HL-60 (cell line): ENCODE measurements around the gene PIGR.

Experiments
- DNase-seq, 2 experiments: peaks; one replicate each; pipeline ENCODE4 v3.0.0-alpha.2; 2010 to 2020; ENCODE audit warnings: low read depth in 1 of 2, low spot score in 1 of 2
- H3K27ac ChIP-seq: fragments of 250-450 bp; sonication (Bioruptor Pico); replicated peaks from 2 replicates; pipeline ENCODE4 v1.5.1; 2020; ENCODE audit warnings: mild to moderate bottlenecking, moderate library complexity
- H3K27me3 ChIP-seq: fragments of 250-450 bp; sonication (Bioruptor Pico); 2 replicates; pipeline ENCODE4 v1.5.1; 2021; ENCODE audit warnings: mild to moderate bottlenecking, moderate library complexity; ENCODE audit not compliant: insufficient read depth, poor library complexity, severe bottlenecking
- H3K4me3 ChIP-seq: replicated peaks from 2 replicates; pipeline ENCODE4 v1.5.1; 2011; ENCODE audit warnings: mild to moderate bottlenecking, control low read depth, low read length; ENCODE audit not compliant: insufficient read depth
- GABPA ChIP-seq: IDR thresholded peaks from 2 replicates; pipeline ENCODE4 v1.6.1; 2012; ENCODE audit warnings: low read depth
- POLR2AphosphoS5 ChIP-seq: IDR thresholded peaks from 2 replicates; pipeline ENCODE4 v1.6.1; 2012; ENCODE audit warnings: low read depth
- SPI1 ChIP-seq: IDR thresholded peaks from 2 replicates; pipeline ENCODE4 v1.6.1; 2012; ENCODE audit warnings: low read depth, mild to moderate bottlenecking, borderline replicate concordance
- TF ChIP-seq, protein P1 (sequence below): IDR thresholded peaks from 2 replicates; pipeline ENCODE4 v1.6.1; 2012; ENCODE audit warnings: low read depth; ENCODE audit not compliant: insufficient replicate concordance
- TF ChIP-seq, protein P2 (sequence below): IDR thresholded peaks from one replicate; pipeline ENCODE4 v1.5.1; 2011; ENCODE audit warnings: low read length, control low read depth, inconsistent platforms; ENCODE audit not compliant: insufficient read depth

The PIGR gene

DNA sequence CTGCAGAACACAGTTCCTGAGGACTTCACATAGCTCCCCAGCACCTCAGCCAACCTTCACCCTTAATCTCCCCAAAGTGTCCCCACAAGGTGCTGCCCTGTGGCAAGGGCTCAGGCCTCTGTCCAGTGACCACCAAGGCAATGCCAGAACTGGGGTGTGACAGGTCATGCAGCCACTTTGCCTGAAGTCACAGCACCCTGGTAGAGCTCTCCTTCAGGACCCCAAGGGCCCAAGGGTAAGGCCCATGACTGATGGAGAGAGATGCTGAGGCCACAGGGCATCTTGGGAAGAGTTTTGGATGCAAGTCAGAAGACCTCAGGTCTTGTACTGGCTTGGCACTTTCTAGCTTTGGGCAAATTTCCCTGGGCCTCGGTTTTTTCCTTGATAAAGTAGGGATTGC lies 23.7 kb downstream of the PIGR start:
- H3K27ac ChIP-seq: peak overlapping the region; percentile 65
- no peak overlapping the region for H3K4me3 ChIP-seq

DNA sequence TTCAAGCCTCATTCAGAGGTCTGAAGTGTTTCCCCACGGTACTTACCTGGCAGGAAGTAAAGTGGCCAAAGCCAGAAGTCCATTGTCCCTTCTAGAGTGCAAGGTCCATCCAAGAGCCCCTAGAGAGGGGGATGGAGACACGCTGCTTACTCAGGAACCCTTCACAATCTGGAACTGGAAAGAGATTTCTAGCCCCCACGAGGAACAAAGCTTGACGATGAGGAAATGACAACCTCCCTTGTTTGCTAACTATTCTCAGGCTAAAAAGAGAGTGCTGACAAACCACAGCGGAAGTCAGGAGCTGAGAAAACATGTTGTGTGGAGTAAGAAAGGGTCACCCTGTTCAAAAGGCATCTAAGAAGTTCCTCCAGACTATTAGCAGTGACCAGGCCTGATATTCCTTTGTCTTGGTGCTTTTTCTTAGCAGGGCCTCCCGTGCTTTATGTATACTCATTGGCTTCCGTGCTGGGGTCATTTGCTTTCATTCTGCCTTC lies 24.4 kb downstream of the PIGR start, which contains the start of gene FCMR:
Gene FCMR, minus strand, starts transcription at position 170 of the 494 bp plus-strand sequence. Its CDS starts 87 bp downstream, at position 83.
- DNase-seq: peak in 1 of 2 experiments; percentile 86
- 0 out of 2 replicates have a peak, but pooled peaks have one; percentile 27 for TF ChIP-seq POLR2AphosphoS5
- TF ChIP-seq, protein P1, sequence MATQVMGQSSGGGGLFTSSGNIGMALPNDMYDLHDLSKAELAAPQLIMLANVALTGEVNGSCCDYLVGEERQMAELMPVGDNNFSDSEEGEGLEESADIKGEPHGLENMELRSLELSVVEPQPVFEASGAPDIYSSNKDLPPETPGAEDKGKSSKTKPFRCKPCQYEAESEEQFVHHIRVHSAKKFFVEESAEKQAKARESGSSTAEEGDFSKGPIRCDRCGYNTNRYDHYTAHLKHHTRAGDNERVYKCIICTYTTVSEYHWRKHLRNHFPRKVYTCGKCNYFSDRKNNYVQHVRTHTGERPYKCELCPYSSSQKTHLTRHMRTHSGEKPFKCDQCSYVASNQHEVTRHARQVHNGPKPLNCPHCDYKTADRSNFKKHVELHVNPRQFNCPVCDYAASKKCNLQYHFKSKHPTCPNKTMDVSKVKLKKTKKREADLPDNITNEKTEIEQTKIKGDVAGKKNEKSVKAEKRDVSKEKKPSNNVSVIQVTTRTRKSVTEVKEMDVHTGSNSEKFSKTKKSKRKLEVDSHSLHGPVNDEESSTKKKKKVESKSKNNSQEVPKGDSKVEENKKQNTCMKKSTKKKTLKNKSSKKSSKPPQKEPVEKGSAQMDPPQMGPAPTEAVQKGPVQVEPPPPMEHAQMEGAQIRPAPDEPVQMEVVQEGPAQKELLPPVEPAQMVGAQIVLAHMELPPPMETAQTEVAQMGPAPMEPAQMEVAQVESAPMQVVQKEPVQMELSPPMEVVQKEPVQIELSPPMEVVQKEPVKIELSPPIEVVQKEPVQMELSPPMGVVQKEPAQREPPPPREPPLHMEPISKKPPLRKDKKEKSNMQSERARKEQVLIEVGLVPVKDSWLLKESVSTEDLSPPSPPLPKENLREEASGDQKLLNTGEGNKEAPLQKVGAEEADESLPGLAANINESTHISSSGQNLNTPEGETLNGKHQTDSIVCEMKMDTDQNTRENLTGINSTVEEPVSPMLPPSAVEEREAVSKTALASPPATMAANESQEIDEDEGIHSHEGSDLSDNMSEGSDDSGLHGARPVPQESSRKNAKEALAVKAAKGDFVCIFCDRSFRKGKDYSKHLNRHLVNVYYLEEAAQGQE: no peak
- peak; percentile 65; the same call in 1 of the 2 replicates for TF ChIP-seq SPI1
- Histone ChIP-seq H3K27ac (peak within 1 kb of the TSS; percentile 65), H3K27me3 (no peaks in the 10 kb centered on the region), H3K4me3 (no peak within 1 kb of the TSS)

More for the DNA sequence above, 23.7 kb downstream of the PIGR start:
- DNase-seq: no peak
- H3K27me3 ChIP-seq: no peaks in the 10 kb centered on the region
- no peak for TF ChIP-seq POLR2AphosphoS5
- TF ChIP-seq, protein P2, sequence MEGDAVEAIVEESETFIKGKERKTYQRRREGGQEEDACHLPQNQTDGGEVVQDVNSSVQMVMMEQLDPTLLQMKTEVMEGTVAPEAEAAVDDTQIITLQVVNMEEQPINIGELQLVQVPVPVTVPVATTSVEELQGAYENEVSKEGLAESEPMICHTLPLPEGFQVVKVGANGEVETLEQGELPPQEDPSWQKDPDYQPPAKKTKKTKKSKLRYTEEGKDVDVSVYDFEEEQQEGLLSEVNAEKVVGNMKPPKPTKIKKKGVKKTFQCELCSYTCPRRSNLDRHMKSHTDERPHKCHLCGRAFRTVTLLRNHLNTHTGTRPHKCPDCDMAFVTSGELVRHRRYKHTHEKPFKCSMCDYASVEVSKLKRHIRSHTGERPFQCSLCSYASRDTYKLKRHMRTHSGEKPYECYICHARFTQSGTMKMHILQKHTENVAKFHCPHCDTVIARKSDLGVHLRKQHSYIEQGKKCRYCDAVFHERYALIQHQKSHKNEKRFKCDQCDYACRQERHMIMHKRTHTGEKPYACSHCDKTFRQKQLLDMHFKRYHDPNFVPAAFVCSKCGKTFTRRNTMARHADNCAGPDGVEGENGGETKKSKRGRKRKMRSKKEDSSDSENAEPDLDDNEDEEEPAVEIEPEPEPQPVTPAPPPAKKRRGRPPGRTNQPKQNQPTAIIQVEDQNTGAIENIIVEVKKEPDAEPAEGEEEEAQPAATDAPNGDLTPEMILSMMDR: no peak
- no peak for TF ChIP-seq SPI1
- no peak for TF ChIP-seq GABPA
- TF ChIP-seq, protein P1: no peak

DNA sequence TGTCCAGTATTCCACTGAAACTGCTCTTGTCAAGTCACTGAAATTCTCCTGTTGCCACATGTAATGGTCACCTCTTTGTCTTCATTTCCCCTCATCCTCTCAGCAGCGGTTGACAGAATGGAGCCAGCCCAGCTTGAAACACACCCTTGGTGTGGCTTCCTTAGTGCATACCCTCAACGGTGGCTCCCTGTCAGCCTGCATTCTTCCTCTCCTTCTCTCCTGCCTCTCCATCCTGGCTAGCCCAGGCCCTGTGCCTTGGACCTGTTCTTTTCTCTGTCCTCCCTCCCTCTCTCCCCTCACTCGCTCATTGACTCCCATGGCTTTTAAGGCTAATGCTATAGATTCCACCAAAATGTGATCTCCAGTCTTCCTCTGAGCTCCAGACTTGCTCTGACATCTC lies 28.2 kb downstream of the PIGR start:
- Histone ChIP-seq H3K27ac (no peak overlapping the region), H3K27me3 (no peaks in the 10 kb centered on the region), H3K4me3 (no peak overlapping the region)
- no peak for DNase-seq
- TF ChIP-seq POLR2AphosphoS5: no peak
- TF ChIP-seq, protein P2: no peak
- TF ChIP-seq GABPA: no peak
- TF ChIP-seq, protein P1: no peak
- TF ChIP-seq SPI1: no peak
